ENCODE results near the gene MAP1B.

Gene MAP1B

DNA sequence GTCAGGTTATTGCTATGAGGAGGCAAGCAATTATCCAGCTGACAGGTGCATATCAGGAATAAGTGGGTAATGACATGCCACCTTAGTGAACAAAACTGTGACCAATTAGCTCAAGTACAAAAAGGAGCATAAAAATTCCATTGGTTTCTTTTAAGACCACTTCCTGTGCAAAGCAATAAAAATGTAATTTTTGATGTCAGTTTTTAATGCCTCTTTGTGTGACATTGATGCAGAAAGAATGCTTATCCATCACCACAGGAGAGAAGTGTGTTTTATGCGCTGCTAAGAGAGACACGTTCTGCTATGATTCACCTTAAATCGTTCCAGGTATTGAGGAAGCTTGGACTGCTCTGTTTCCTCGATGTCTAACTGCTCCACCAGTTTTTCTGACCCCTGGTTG is 116.1 kb downstream of the MAP1B start:
- TF ChIP-seq CTCF (IDR thresholded peaks at IDR 0.05; ENCODE audit: extremely low read depth, missing control alignments): no peak
- no peak for DNase-seq (ENCODE audit: low spot score)

GRCh38 chr5:72224946-72225463 is 117.7 kb downstream of the MAP1B start:
- DNase-seq (ENCODE audit: low spot score): no peak
- TF ChIP-seq CTCF (IDR thresholded peaks at IDR 0.05; ENCODE audit: extremely low read depth, missing control alignments): no peak

GRCh38 chr5:72225741-72226140 is 118.5 kb downstream of the MAP1B start:
- TF ChIP-seq CTCF (IDR thresholded peaks at IDR 0.05; ENCODE audit: extremely low read depth, missing control alignments): no peak
- DNase-seq (ENCODE audit: low spot score): no peak

- TF ChIP-seq CTCF (IDR thresholded peaks at IDR 0.05; ENCODE audit: extremely low read depth, missing control alignments): no peak
These were observed 119.7 kb downstream of the MAP1B start for GRCh38 chr5:72226950-72227349.

GRCh38 chr5:72228960-72229359 is 121.7 kb downstream of the MAP1B start:
- DNase-seq (ENCODE audit: low spot score): no peak
- TF ChIP-seq CTCF (IDR thresholded peaks at IDR 0.05; ENCODE audit: extremely low read depth, missing control alignments): no peak

More at GRCh38 chr5:72226950-72227349, 119.7 kb downstream of the MAP1B start:
- no peak for DNase-seq (ENCODE audit: low spot score)

DNA sequence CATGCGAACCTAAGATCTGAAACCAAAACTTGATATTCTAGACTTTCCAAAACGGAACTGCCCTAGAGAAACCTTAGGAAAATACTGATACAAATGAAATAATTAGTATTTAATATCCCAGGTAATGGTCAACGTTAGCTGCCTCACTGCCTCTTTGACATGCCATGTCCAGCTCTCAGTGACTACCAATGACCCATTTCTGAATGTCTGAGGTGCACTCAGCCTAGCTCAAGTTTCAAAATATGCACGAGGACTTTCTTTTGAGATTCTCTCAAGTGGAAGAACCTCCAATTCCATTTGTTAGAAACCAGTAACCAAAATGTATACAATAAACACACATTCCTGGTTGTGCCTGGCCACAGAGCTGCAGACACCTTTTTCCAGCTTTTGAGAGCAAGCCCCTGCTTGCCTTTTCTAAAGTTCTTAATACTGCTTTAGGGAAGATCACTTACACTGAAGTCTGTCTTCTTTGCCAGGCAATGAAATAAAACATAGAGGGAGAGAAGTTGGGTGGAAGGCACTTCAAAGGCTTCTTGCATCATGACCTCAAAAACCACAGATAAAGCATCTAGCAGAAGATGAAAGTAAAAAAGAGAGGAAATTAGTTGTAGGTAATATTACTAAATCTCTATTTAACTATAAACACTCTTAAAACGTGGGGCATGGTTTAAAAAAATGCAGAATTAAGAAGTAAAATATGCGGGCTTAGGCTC is 124.9 kb downstream of the MAP1B start:
- no peak for TF ChIP-seq CTCF (IDR thresholded peaks at IDR 0.05; ENCODE audit: extremely low read depth, missing control alignments)
- peak; percentile 15 for DNase-seq (ENCODE audit: low spot score)

GRCh38 chr5:72232838-72233237 is 125.6 kb downstream of the MAP1B start:
- no peak for TF ChIP-seq CTCF (IDR thresholded peaks at IDR 0.05; ENCODE audit: extremely low read depth, missing control alignments)
- no peak for DNase-seq (ENCODE audit: low spot score)

All from GM20000 (cell line).